ENCODE data around the gene MOB2. TPM values are rescaled to one million over a fixed set of nuclear protein-coding genes. Genes with fewer than 3 reads are reported as not detected.

The MOB2 gene
- total RNA-seq, 1 experiment from 2014 or later = 21.8 TPM

DNA sequence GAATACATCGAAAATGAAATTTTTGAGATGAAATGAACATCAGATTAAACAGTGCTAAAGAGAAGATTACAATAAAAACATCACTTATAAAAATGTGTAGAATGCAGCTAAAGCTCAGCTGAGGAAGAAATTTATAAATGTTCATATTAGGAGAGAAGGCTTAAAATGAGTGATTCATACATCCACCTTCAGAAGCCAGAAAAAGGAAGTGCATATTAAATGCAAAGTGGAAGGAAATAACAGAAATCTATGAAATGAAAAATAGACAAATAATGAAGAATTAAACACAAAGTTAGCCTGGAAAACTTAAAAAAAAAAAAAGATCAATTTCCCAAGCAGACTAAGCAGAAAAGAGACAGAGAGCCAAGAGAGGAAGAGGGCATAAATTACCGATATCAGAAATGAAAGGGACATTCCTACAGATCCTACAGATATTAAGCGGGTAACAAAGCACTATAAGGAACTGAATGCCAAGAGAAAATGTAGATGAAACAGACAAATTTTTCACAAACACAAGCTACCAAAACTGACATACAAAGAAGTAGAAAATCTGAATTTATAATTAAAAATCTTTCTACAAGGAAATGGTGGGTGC lies 7.2 kb upstream of the MOB2 start:
- no peaks in the 10 kb centered on the region for H3F3A ChIP-seq (ENCODE audit: insufficient read depth, low read depth)
- intact Hi-C loops (cut with micrococcal nuclease; ENCODE audit: unreplicated experiment) = no loop called here
- TF ChIP-seq, protein P1, sequence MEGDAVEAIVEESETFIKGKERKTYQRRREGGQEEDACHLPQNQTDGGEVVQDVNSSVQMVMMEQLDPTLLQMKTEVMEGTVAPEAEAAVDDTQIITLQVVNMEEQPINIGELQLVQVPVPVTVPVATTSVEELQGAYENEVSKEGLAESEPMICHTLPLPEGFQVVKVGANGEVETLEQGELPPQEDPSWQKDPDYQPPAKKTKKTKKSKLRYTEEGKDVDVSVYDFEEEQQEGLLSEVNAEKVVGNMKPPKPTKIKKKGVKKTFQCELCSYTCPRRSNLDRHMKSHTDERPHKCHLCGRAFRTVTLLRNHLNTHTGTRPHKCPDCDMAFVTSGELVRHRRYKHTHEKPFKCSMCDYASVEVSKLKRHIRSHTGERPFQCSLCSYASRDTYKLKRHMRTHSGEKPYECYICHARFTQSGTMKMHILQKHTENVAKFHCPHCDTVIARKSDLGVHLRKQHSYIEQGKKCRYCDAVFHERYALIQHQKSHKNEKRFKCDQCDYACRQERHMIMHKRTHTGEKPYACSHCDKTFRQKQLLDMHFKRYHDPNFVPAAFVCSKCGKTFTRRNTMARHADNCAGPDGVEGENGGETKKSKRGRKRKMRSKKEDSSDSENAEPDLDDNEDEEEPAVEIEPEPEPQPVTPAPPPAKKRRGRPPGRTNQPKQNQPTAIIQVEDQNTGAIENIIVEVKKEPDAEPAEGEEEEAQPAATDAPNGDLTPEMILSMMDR (conservative IDR thresholded peaks at IDR 0.05) = no peak
- TF ChIP-seq EZH2 (IDR thresholded peaks at IDR 0.05; ENCODE audit: low read depth) = no peak
- no peaks in the 10 kb centered on the region for H3K36me3 ChIP-seq (ENCODE audit: low read depth)
- no peaks in the 10 kb centered on the region for H3K9me2 ChIP-seq (ENCODE audit: insufficient read depth)
- no peak overlapping the region for H3K4me3 ChIP-seq
- CTCF ChIA-PET = no interaction called here
- H3K9me3 ChIP-seq (ENCODE audit: insufficient read depth, low read depth) = no peaks in the 10 kb centered on the region
- no peak overlapping the region for H2AFZ ChIP-seq
- H3K27ac ChIP-seq = no peak overlapping the region
- H3K27me3 ChIP-seq (ENCODE audit: insufficient read depth, low read depth) = no peaks in the 10 kb centered on the region
- peaks cover 19% of the 10 kb centered on the region; the same call in 1 of the 2 replicates for H4K20me1 ChIP-seq (ENCODE audit: insufficient read depth)
- BruUV-seq (replicated peaks) = no TSS peak
- DNase-seq = no peak
- no peaks in the 10 kb centered on the region for H3K4me1 ChIP-seq (replicated peaks; ENCODE audit: insufficient read depth)
- POLR2A ChIA-PET (ENCODE audit: unreplicated experiment) = no interaction called here
- no peaks in the 10 kb centered on the region for H3K79me2 ChIP-seq (ENCODE audit: low read depth)
- no peak overlapping the region for H3K4me2 ChIP-seq

DNA sequence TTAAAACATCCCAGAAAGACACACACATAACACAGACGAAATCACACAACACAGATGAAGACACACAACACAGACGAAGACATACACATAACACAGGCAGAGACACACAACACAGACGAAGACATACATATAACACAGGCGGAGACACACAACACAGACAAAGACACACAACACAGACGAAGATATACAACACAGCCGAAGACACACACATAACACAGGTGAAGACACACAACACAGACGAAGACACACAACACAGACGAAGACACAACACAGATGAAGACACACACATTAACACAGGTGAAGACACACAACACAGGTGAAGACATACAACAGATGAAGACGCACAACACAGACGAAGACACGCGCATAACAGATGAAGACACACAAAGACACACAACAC lies 4.8 kb upstream of the MOB2 start:
- no peaks in the 10 kb centered on the region for H3K9me2 ChIP-seq (ENCODE audit: insufficient read depth)

DNA sequence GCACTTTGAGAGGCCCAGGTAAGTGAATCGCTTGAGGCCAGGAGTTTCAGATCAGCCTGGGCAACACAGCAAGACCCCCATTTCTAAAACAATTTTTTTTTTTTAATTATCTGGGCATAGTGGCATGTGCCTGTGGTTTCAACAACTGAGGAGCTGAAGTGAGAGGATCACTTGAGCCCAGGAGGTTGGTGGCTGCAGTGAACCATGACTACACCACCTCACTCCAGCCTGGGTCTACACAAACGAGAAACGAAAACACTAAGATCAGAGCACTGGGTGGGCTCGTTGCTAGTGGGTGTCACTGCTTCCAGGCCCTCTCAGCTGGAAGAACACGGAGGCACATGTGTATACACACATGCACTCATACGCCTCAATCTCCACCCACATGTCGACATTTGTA lies 4.1 kb upstream of the MOB2 start:
- Histone ChIP-seq H3K27me3 (ENCODE audit: insufficient read depth, low read depth) (no peaks in the 10 kb centered on the region), H3K9me2 (ENCODE audit: insufficient read depth) (no peaks in the 10 kb centered on the region), H4K20me1 (ENCODE audit: insufficient read depth) (peaks cover 4% of the 10 kb centered on the region; the same call in 1 of the 2 replicates), H3K4me2 (no peak overlapping the region), H3F3A (ENCODE audit: insufficient read depth, low read depth) (no peaks in the 10 kb centered on the region), H2AFZ (no peak overlapping the region), H3K9me3 (ENCODE audit: insufficient read depth, low read depth) (no peaks in the 10 kb centered on the region), H3K36me3 (ENCODE audit: low read depth) (no peaks in the 10 kb centered on the region), H3K79me2 (ENCODE audit: low read depth) (no peaks in the 10 kb centered on the region), H3K4me1 (replicated peaks; ENCODE audit: insufficient read depth) (no peaks in the 10 kb centered on the region), H3K27ac (no peak overlapping the region), H3K4me3 (no peak overlapping the region)
- CTCF ChIA-PET = no interaction called here
- POLR2A ChIA-PET (ENCODE audit: unreplicated experiment) = no interaction called here
- BruUV-seq (replicated peaks) = no TSS peak
- intact Hi-C loops (cut with micrococcal nuclease; ENCODE audit: unreplicated experiment) = no loop called here
- DNase-seq = no peak
- TF ChIP-seq, protein P1 (conservative IDR thresholded peaks at IDR 0.05) = no peak
- no peak for TF ChIP-seq EZH2 (IDR thresholded peaks at IDR 0.05; ENCODE audit: low read depth)

More for the DNA sequence above, 4.8 kb upstream of the MOB2 start:
- H3F3A ChIP-seq (ENCODE audit: insufficient read depth, low read depth) = no peaks in the 10 kb centered on the region
- H3K36me3 ChIP-seq (ENCODE audit: low read depth) = no peaks in the 10 kb centered on the region
- TF ChIP-seq, protein P1 (conservative IDR thresholded peaks at IDR 0.05) = no peak
- no peaks in the 10 kb centered on the region for H3K79me2 ChIP-seq (ENCODE audit: low read depth)
- ChIA-PET CTCF (no interaction called here), POLR2A (ENCODE audit: unreplicated experiment) (no interaction called here)
- H3K4me3 ChIP-seq = no peak overlapping the region
- H3K4me1 ChIP-seq (replicated peaks; ENCODE audit: insufficient read depth) = no peaks in the 10 kb centered on the region
- no peak overlapping the region for H3K27ac ChIP-seq
- no peaks in the 10 kb centered on the region for H3K27me3 ChIP-seq (ENCODE audit: insufficient read depth, low read depth)
- peaks cover 11% of the 10 kb centered on the region; the same call in 1 of the 2 replicates for H4K20me1 ChIP-seq (ENCODE audit: insufficient read depth)
- DNase-seq = no peak
- no peak overlapping the region for H3K4me2 ChIP-seq
- no peak overlapping the region for H2AFZ ChIP-seq
- H3K9me3 ChIP-seq (ENCODE audit: insufficient read depth, low read depth) = no peaks in the 10 kb centered on the region
- BruUV-seq (replicated peaks) = no TSS peak
- intact Hi-C loops (cut with micrococcal nuclease; ENCODE audit: unreplicated experiment) = no loop called here

Data from PC-9 (cell line).